Neural cell (in vitro differentiated cells): ENCODE measurements around the gene PPFIBP1. TPM values are rescaled to one million over a fixed set of nuclear protein-coding genes. Genes with fewer than 3 reads are reported as not detected.

ENCODE experiments used
- H2AFZ ChIP-seq: fragments of 200-600, 300-800 bp; sonication (generic), shearing (Covaris generic); 2 replicates; pipeline ENCODE4 v1.6.0; 2014; ENCODE audit warnings: low read depth, mild to moderate bottlenecking, antibody characterized with exemption, low read length, moderate library complexity
- H3F3A ChIP-seq: fragments of 200-600 bp; shearing (Covaris generic); 2 replicates; pipeline ENCODE4 v1.6.1; 2016; ENCODE audit warnings: mild to moderate bottlenecking, moderate library complexity, mixed read lengths, antibody characterized with exemption, low read length; ENCODE audit not compliant: insufficient read depth, poor library complexity, severe bottlenecking
- H3K27ac ChIP-seq: fragments of 200-600, 300-800 bp; sonication (generic), shearing (Covaris generic); 2 replicates; pipeline ENCODE4 v1.5.1; 2014; ENCODE audit warnings: mild to moderate bottlenecking, low read length, moderate library complexity
- H3K27me3 ChIP-seq: fragments of 300-800, 200-600 bp; sonication (generic), shearing (Covaris generic); 2 replicates; pipeline ENCODE4 v1.6.0; 2014; ENCODE audit warnings: mild to moderate bottlenecking, low read depth, low read length, moderate library complexity; ENCODE audit not compliant: insufficient read depth
- H3K36me3 ChIP-seq: fragments of 300-800, 200-600 bp; sonication (generic), shearing (Covaris generic); 2 replicates; pipeline ENCODE4 v1.5.1; 2014; ENCODE audit warnings: mild to moderate bottlenecking, antibody characterized with exemption, low read length, moderate library complexity; ENCODE audit not compliant: insufficient read depth
- H3K4me2 ChIP-seq: fragments of 300-800, 200-600 bp; sonication (generic), shearing (Covaris generic); 2 replicates; pipeline ENCODE4 v1.6.0; 2014; ENCODE audit warnings: mild to moderate bottlenecking, low read length
- H3K4me3 ChIP-seq: fragments of 300-800, 200-600 bp; sonication (generic), shearing (Covaris generic); 2 replicates; pipeline ENCODE4 v1.5.1; 2014; ENCODE audit warnings: mild to moderate bottlenecking, low read length, moderate library complexity
- H3K79me2 ChIP-seq: fragments of 200-600 bp; shearing (Covaris generic); replicated peaks from 2 replicates; pipeline ENCODE4 v1.6.0; 2014; ENCODE audit warnings: mild to moderate bottlenecking, low read length, moderate library complexity; ENCODE audit not compliant: insufficient read depth
- H3K9ac ChIP-seq: fragments of 300-800, 200-600 bp; sonication (generic), shearing (Covaris generic); 2 replicates; pipeline ENCODE4 v1.6.1; 2016; ENCODE audit warnings: mild to moderate bottlenecking, low read length, mixed read lengths
- H3K9me2 ChIP-seq: fragments of 200-600 bp; shearing (Covaris generic); 2 replicates; pipeline ENCODE4 v1.6.1; 2016; ENCODE audit warnings: mild to moderate bottlenecking, low read length, mixed read lengths; ENCODE audit not compliant: insufficient read depth
- H3K9me3 ChIP-seq: fragments of 200-600, 300-800 bp; sonication (generic), shearing (Covaris generic); 2 replicates; pipeline ENCODE4 v1.6.1; 2016; ENCODE audit warnings: mild to moderate bottlenecking, mixed run types, low read length, moderate library complexity, mixed read lengths
- H4K20me1 ChIP-seq: fragments of 200-600 bp; shearing (Covaris generic); 2 replicates; pipeline ENCODE4 v1.6.1; 2016; ENCODE audit warnings: mild to moderate bottlenecking, mixed run types; ENCODE audit not compliant: insufficient read depth
- EP300 ChIP-seq: fragments of 450-650 bp; conservative IDR thresholded peaks from 2 replicates; pipeline ENCODE4 v1.6.1; 2014; ENCODE audit warnings: antibody characterized with exemption, mild to moderate bottlenecking, moderate library complexity; ENCODE audit not compliant: poor library complexity, severe bottlenecking
- EZH2 ChIP-seq: fragments of 200-600, 300-800 bp; shearing (Covaris generic), sonication (generic); IDR thresholded peaks from 2 replicates; pipeline ENCODE4 v1.6.1; 2014; ENCODE audit warnings: antibody characterized with exemption, low read length, borderline replicate concordance, mild to moderate bottlenecking; ENCODE audit not compliant: insufficient read depth, poor library complexity, severe bottlenecking
- MXI1 ChIP-seq: fragments of 450-650 bp; conservative IDR thresholded peaks from 2 replicates; pipeline ENCODE4 v1.6.1; 2014; ENCODE audit warnings: antibody characterized with exemption, mild to moderate bottlenecking; ENCODE audit not compliant: poor library complexity, severe bottlenecking
- POLR2AphosphoS5 ChIP-seq: IDR thresholded peaks from 2 replicates; pipeline ENCODE4 v1.6.1; 2012
- RAD21 ChIP-seq: fragments of 450-650 bp; conservative IDR thresholded peaks from 2 replicates; pipeline ENCODE4 v1.6.1; 2014; ENCODE audit warnings: antibody characterized with exemption, mild to moderate bottlenecking, moderate library complexity
- SMC3 ChIP-seq: fragments of 450-650 bp; conservative IDR thresholded peaks from 2 replicates; pipeline ENCODE4 v1.6.1; 2014; ENCODE audit warnings: antibody characterized with exemption, mild to moderate bottlenecking, moderate library complexity; ENCODE audit not compliant: poor library complexity
- TAF1 ChIP-seq: IDR thresholded peaks from 2 replicates; pipeline ENCODE4 v1.6.1; 2012; ENCODE audit warnings: low read depth
- polyA plus RNA-seq: library from polyadenylated mRNA; depleted of rRNA; stranded (reverse); fragments of >200 nt; gene quantifications from 2 replicates; pipeline ENCODE4 v1.2.3, GENCODE V29; 2014
- TF ChIP-seq, protein P1 (sequence below): fragments of 450-650 bp; IDR thresholded peaks from 2 replicates; pipeline ENCODE4 v1.5.1; 2014; ENCODE audit warnings: antibody characterized with exemption, mild to moderate bottlenecking, moderate library complexity; ENCODE audit not compliant: poor library complexity, severe bottlenecking
- TF ChIP-seq, protein P2 (sequence below): IDR thresholded peaks from 2 replicates; pipeline ENCODE4 v1.6.1; 2012; ENCODE audit warnings: borderline replicate concordance

PPFIBP1 gene
- polyA plus RNA-seq, 1 donor from 2014 or later = 30.2 TPM

DNA sequence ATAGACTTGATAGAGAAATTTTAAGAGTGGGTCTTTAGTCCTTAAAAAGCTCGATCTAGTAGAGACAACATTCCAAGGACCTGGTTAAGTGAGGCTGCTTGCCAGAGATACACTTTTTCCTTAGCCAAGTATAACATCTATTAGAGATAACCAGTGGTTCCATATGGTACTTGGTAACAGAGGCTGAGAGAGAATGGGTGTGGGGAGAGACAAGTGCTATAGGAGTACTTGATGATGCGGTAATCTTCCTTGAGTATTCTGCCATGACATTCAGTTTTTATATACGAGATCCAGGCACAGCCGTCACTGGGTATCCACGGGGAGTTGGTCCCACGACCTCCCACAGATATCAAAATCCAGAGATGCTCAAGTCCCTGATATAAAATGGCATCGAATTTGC is 94.8 kb downstream of the PPFIBP1 start:
- H3K9ac ChIP-seq = no peak overlapping the region
- no peaks in the 10 kb centered on the region for H4K20me1 ChIP-seq
- H3K4me3 ChIP-seq = no peak overlapping the region
- no peak overlapping the region for H3K27ac ChIP-seq
- no peaks in the 10 kb centered on the region for H3F3A ChIP-seq
- no peaks in the 10 kb centered on the region for H3K36me3 ChIP-seq
- no peaks in the 10 kb centered on the region for H3K27me3 ChIP-seq
- TF ChIP-seq TAF1 = no peak
- TF ChIP-seq RAD21 = no peak
- TF ChIP-seq POLR2AphosphoS5 = no peak
- no peak for TF ChIP-seq EP300
- TF ChIP-seq, protein P1, sequence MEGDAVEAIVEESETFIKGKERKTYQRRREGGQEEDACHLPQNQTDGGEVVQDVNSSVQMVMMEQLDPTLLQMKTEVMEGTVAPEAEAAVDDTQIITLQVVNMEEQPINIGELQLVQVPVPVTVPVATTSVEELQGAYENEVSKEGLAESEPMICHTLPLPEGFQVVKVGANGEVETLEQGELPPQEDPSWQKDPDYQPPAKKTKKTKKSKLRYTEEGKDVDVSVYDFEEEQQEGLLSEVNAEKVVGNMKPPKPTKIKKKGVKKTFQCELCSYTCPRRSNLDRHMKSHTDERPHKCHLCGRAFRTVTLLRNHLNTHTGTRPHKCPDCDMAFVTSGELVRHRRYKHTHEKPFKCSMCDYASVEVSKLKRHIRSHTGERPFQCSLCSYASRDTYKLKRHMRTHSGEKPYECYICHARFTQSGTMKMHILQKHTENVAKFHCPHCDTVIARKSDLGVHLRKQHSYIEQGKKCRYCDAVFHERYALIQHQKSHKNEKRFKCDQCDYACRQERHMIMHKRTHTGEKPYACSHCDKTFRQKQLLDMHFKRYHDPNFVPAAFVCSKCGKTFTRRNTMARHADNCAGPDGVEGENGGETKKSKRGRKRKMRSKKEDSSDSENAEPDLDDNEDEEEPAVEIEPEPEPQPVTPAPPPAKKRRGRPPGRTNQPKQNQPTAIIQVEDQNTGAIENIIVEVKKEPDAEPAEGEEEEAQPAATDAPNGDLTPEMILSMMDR = no peak
- TF ChIP-seq MXI1 = no peak
- no peak for TF ChIP-seq SMC3
- TF ChIP-seq EZH2 = no peak
- TF ChIP-seq, protein P2, sequence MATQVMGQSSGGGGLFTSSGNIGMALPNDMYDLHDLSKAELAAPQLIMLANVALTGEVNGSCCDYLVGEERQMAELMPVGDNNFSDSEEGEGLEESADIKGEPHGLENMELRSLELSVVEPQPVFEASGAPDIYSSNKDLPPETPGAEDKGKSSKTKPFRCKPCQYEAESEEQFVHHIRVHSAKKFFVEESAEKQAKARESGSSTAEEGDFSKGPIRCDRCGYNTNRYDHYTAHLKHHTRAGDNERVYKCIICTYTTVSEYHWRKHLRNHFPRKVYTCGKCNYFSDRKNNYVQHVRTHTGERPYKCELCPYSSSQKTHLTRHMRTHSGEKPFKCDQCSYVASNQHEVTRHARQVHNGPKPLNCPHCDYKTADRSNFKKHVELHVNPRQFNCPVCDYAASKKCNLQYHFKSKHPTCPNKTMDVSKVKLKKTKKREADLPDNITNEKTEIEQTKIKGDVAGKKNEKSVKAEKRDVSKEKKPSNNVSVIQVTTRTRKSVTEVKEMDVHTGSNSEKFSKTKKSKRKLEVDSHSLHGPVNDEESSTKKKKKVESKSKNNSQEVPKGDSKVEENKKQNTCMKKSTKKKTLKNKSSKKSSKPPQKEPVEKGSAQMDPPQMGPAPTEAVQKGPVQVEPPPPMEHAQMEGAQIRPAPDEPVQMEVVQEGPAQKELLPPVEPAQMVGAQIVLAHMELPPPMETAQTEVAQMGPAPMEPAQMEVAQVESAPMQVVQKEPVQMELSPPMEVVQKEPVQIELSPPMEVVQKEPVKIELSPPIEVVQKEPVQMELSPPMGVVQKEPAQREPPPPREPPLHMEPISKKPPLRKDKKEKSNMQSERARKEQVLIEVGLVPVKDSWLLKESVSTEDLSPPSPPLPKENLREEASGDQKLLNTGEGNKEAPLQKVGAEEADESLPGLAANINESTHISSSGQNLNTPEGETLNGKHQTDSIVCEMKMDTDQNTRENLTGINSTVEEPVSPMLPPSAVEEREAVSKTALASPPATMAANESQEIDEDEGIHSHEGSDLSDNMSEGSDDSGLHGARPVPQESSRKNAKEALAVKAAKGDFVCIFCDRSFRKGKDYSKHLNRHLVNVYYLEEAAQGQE = no peak
- no peaks in the 10 kb centered on the region for H3K9me2 ChIP-seq
- no peak overlapping the region for H3K4me2 ChIP-seq
- H2AFZ ChIP-seq = no peak overlapping the region
- no peaks in the 10 kb centered on the region for H3K9me3 ChIP-seq
- H3K79me2 ChIP-seq = no peaks in the 10 kb centered on the region

DNA sequence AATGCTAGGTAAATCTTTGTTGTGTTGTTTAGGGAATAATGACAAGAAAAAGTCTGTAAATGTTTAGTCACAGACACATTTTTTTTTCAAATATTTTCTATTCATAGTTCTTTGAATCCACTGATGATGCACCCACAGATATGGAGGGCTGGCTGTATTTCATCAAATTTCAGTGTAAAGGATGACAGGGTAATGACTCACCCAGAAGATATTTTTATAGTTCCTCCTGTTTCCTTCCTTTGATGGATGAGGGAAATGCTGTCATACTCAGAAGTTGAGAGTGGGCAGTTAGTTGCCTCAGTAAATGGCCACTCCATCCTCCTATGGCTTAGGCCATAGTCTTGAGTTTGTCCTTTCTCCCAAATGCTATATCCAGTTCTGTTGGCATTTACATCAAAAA is 95.3 kb downstream of the PPFIBP1 start:
- Histone ChIP-seq H3K9me2 (no peaks in the 10 kb centered on the region), H3K27ac (no peak overlapping the region), H3K9ac (no peak overlapping the region), H3F3A (no peaks in the 10 kb centered on the region), H3K4me3 (no peak overlapping the region), H4K20me1 (no peaks in the 10 kb centered on the region), H3K79me2 (no peaks in the 10 kb centered on the region), H3K27me3 (no peaks in the 10 kb centered on the region), H2AFZ (no peak overlapping the region), H3K36me3 (no peaks in the 10 kb centered on the region), H3K4me2 (no peak overlapping the region), H3K9me3 (no peaks in the 10 kb centered on the region)
- TF ChIP-seq EZH2 = no peak
- TF ChIP-seq POLR2AphosphoS5 = no peak
- TF ChIP-seq, protein P1 = no peak
- TF ChIP-seq TAF1 = no peak
- no peak for TF ChIP-seq RAD21
- no peak for TF ChIP-seq SMC3
- TF ChIP-seq EP300 = no peak
- TF ChIP-seq MXI1 = no peak
- TF ChIP-seq, protein P2 = no peak
